HG02970 (cell line): Measurements from ENCODE around the gene TMLHE.
"Not testable (repeated sequence)": the region's sequence is repeated elsewhere in the genome, so short reads cannot be mapped to it uniquely, and the experiment has no call there.

ENCODE experiments used
- ATAC-seq: cut with Tn5 transposase; IDR thresholded peaks from one replicate; pipeline ENCODE4 v1.9.1; 2021; ENCODE audit warnings: mild to moderate bottlenecking, moderate library complexity, moderate number of reproducible peaks; ENCODE audit not compliant: unreplicated experiment, low FRiP score

The TMLHE gene

GRCh38 chrX:155505296-155505695, 107.5 kb downstream of the TMLHE start:
- ATAC-seq, result no peak

- not testable (repeated sequence) for ATAC-seq
These were observed 117.6 kb downstream of the TMLHE start for GRCh38 chrX:155495134-155495533.

- not testable (repeated sequence) for ATAC-seq
These were observed 121.3 kb downstream of the TMLHE start for GRCh38 chrX:155491421-155491820.

GRCh38 chrX:155477136-155477535, 135.6 kb downstream of the TMLHE start:
- ATAC-seq, result not testable (repeated sequence)

- ATAC-seq, result not testable (repeated sequence)
These were observed 146.3 kb downstream of the TMLHE start for GRCh38 chrX:155466269-155466938.

GRCh38 chrX:155460501-155460900, 152.3 kb downstream of the TMLHE start:
- ATAC-seq, result not testable (repeated sequence)

- peak; percentile 62 for ATAC-seq
These were observed 154.3 kb downstream of the TMLHE start, which contains the start of gene F8A3 for GRCh38 chrX:155458471-155458870. TSS of gene F8A3 (minus strand) at chrX:155458620. CDS start at chrX:155458600, 20 bp downstream.

- ATAC-seq, result peak; percentile 58
These were observed 154.8 kb downstream of the TMLHE start for GRCh38 chrX:155457761-155458447.

- ATAC-seq, result no peak
These were observed 171.7 kb downstream of the TMLHE start for GRCh38 chrX:155441097-155441496.
